A549 treated with DMSO at 1 μM for 4 hours (cell line): ENCODE measurements around the gene C11orf52. TPM values are rescaled to one million over a fixed set of nuclear protein-coding genes. Genes with fewer than 3 reads are reported as not detected.

Experiments
- total RNA-seq: library from RNA; stranded (reverse); fragments of 200-300 nt; extraction: Qiagen RNA extraction; gene quantifications from 5 replicates; pipeline ENCODE4 v1.2.3, GENCODE V29; 2022; ENCODE audit warnings: low read depth

The C11orf52 gene, protein sequence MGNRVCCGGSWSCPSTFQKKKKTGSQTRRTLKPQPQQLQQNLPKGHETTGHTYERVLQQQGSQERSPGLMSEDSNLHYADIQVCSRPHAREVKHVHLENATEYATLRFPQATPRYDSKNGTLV
- not detected in 5 replicates for total RNA-seq

GRCh38 chr11:111918390-111919256 is at the start of gene C11orf52:
C11orf52 (plus strand) TSS chr11:111918913; CDS start chr11:111918973, 60 bp downstream.

GRCh38 chr11:111870886-111871692 is 47.6 kb upstream of the C11orf52 start, which contains the start of gene ALG9:
ALG9 (minus strand) TSS chr11:111871581; CDS start chr11:111871482, 99 bp downstream.

GRCh38 chr11:111878849-111879636 is 39.7 kb upstream of the C11orf52 start, which contains the start of the genes CFAP68 and FDXACB1:
CFAP68 (plus strand) TSS chr11:111879541; CDS start chr11:111879561, 20 bp downstream.
FDXACB1 (minus strand) TSS chr11:111879165; CDS start chr11:111879132, 33 bp downstream.

GRCh38 chr11:111911563-111912401 is 6.9 kb upstream of the C11orf52 start, which contains the start of gene CRYAB:
CRYAB (minus strand) TSS chr11:111911770; CDS start chr11:111911724, 46 bp downstream.

DNA sequence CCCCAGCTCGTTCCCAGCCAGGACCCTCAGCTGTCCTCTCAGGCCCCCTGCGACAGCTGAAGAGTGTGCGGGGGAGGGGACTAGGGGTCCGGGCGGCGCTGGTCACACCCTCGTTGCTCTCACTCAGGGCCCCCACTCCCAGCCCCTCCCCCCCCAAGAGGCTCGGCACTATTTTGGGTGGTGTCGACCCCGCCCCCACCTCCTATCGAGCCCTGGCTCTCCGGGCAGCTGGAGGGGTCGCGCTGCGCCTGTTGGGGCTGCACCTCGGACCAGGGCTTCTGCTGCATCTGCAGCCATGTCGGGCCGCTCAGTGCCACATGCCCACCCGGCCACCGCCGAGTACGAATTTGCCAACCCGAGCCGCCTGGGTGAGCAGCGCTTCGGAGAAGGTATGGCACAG is 6.2 kb upstream of the C11orf52 start, which contains the start of gene HSPB2:
Gene HSPB2 (plus strand): TSS at position 200 of the 400 bp plus-strand sequence. CDS start 96 bp downstream, at position 296.

Other genes starting within 250 kb of the C11orf52 start
- gene PPP2R1B, start 152.5 kb upstream of the C11orf52 start, total RNA-seq = 15.5 to 19.7 TPM (median 18.3 TPM) in 5 replicates
- 18.1 to 21.6 TPM (median 19.7 TPM) in 5 replicates for gene ALG9, start 47.3 kb upstream of the C11orf52 start, total RNA-seq
- 1.7 to 2.1 TPM (median 1.9 TPM) in 5 replicates for gene FDXACB1, start 39.7 kb upstream of the C11orf52 start, total RNA-seq
- 27.8 to 33.1 TPM (median 30.7 TPM) in 5 replicates for gene CFAP68, start 39.4 kb upstream of the C11orf52 start, total RNA-seq
- gene CRYAB, start 7.1 kb upstream of the C11orf52 start, total RNA-seq = 4.2 to 9.8 TPM (median 4.4 TPM) in 5 replicates
- gene HSPB2, start 6.2 kb upstream of the C11orf52 start, total RNA-seq = not detected in 5 replicates
- gene DIXDC1, start 18.4 kb downstream of the C11orf52 start, total RNA-seq = 3.7 to 5.9 TPM (median 4.7 TPM) in 5 replicates
- 26.7 to 32.3 TPM (median 31.4 TPM) in 5 replicates for gene DLAT, start 106.5 kb downstream of the C11orf52 start, total RNA-seq
- 0.58 to 1.7 TPM (median 0.99 TPM) in 5 replicates for gene PIH1D2, start 155.1 kb downstream of the C11orf52 start, total RNA-seq
- gene NKAPD1, start 155.4 kb downstream of the C11orf52 start, total RNA-seq = 13.1 to 18.1 TPM (median 14.6 TPM) in 5 replicates
- 67.6 to 72.3 TPM (median 69.6 TPM) in 5 replicates for gene TIMM8B, start 167.8 kb downstream of the C11orf52 start, total RNA-seq
- gene SDHD, start 168.0 kb downstream of the C11orf52 start, total RNA-seq = 69.4 to 72.2 TPM (median 71.2 TPM) in 5 replicates
- gene IL18, start 245.2 kb downstream of the C11orf52 start, total RNA-seq = 79.1 to 106 TPM (median 98.4 TPM) in 5 replicates
- gene TEX12, start 248.5 kb downstream of the C11orf52 start, total RNA-seq = not detected in 5 replicates